Ramos (cell line): Measurements from ENCODE around the gene PLK2.

Experiments
- in situ Hi-C: fragments of 300-500 bp; cut with MboI; formaldehyde crosslinking; loops from one replicate; pipeline ENCODE4 v1.14.3; 2022; ENCODE audit warnings: low sequenced_read_pairs; ENCODE audit not compliant: unreplicated experiment

Gene PLK2

GRCh38 chr5:58481828-58482227 is 21.9 kb upstream of the PLK2 start:
- in situ Hi-C loops = no loop called here

GRCh38 chr5:58481066-58481676 is 21.3 kb upstream of the PLK2 start:
- in situ Hi-C loops = no loop called here

GRCh38 chr5:58477760-58478376 is 18.0 kb upstream of the PLK2 start:
- in situ Hi-C loops = no loop called here

- in situ Hi-C loops = no loop called here
These were observed 15.5 kb upstream of the PLK2 start for GRCh38 chr5:58475404-58475803.

GRCh38 chr5:58469896-58470295 is 10.0 kb upstream of the PLK2 start:
- in situ Hi-C loops = loop anchor here (25.0 kb wide), 1 partner anchor 683 kb away; no protein-coding TSS in a partner anchor

- in situ Hi-C loops = loop anchor here (25.0 kb wide), 1 partner anchor 680 kb away; no protein-coding TSS in a partner anchor
These were observed 7.1 kb upstream of the PLK2 start for GRCh38 chr5:58466939-58467338.

- in situ Hi-C loops = loop anchor here (25.0 kb wide), 1 partner anchor 675 kb away; no protein-coding TSS in a partner anchor
These were observed 2.8 kb upstream of the PLK2 start for GRCh38 chr5:58462623-58463230.

GRCh38 chr5:58462154-58462553 is 2.3 kb upstream of the PLK2 start:
- in situ Hi-C loops = loop anchor here (25.0 kb wide), 1 partner anchor 675 kb away; no protein-coding TSS in a partner anchor

- in situ Hi-C loops = loop anchor here (25.0 kb wide), 1 partner anchor 674 kb away; no protein-coding TSS in a partner anchor
These were observed 923 bp upstream of the PLK2 start for GRCh38 chr5:58460732-58461286.

- in situ Hi-C loops = loop anchor here (10.0 to 25.0 kb wide), 2 partner anchors 672 to 1165 kb away; no protein-coding TSS in a partner anchor
These were observed 512 bp downstream of the PLK2 start for GRCh38 chr5:58459146-58460001.

- in situ Hi-C loops = loop anchor here (10.0 to 25.0 kb wide), 2 partner anchors 671 to 1164 kb away; no protein-coding TSS in a partner anchor
These were observed 1.1 kb downstream of the PLK2 start for GRCh38 chr5:58458743-58459145.

GRCh38 chr5:58458141-58458742 is 1.6 kb downstream of the PLK2 start:
- in situ Hi-C loops = loop anchor here (10.0 to 25.0 kb wide), 2 partner anchors 671 to 1163 kb away; no protein-coding TSS in a partner anchor

GRCh38 chr5:58457050-58457449 is 2.8 kb downstream of the PLK2 start:
- in situ Hi-C loops = loop anchor here (10.0 to 25.0 kb wide), 2 partner anchors 670 to 1162 kb away; no protein-coding TSS in a partner anchor

- in situ Hi-C loops = loop anchor here (10.0 to 25.0 kb wide), 2 partner anchors 669 to 1162 kb away; no protein-coding TSS in a partner anchor
These were observed 3.4 kb downstream of the PLK2 start for GRCh38 chr5:58456486-58456885.

GRCh38 chr5:58456026-58456425 is 3.9 kb downstream of the PLK2 start:
- in situ Hi-C loops = loop anchor here (10.0 to 25.0 kb wide), 2 partner anchors 669 to 1161 kb away; no protein-coding TSS in a partner anchor

GRCh38 chr5:58455480-58455879 is 4.4 kb downstream of the PLK2 start:
- in situ Hi-C loops = loop anchor here (10.0 to 25.0 kb wide), 2 partner anchors 668 to 1161 kb away; no protein-coding TSS in a partner anchor

- in situ Hi-C loops = loop anchor here (10.0 to 25.0 kb wide), 2 partner anchors 668 to 1160 kb away; no protein-coding TSS in a partner anchor
These were observed 4.8 kb downstream of the PLK2 start for GRCh38 chr5:58455066-58455465.

GRCh38 chr5:58454025-58454424 is 5.9 kb downstream of the PLK2 start:
- in situ Hi-C loops = loop anchor here (10.0 to 25.0 kb wide), 2 partner anchors 667 to 1159 kb away; no protein-coding TSS in a partner anchor

- in situ Hi-C loops = loop anchor here (10.0 to 25.0 kb wide), 2 partner anchors 666 to 1159 kb away; no protein-coding TSS in a partner anchor
These were observed 6.6 kb downstream of the PLK2 start for GRCh38 chr5:58453306-58453705.
